HCT116 (cell line): Measurements from ENCODE around the gene FOXN3.

Experiments
- JUND ChIP-seq: IDR thresholded peaks from 2 replicates; pipeline ENCODE4 v1.6.1; 2012
- RAD21 ChIP-seq: IDR thresholded peaks from 2 replicates; pipeline ENCODE4 v1.6.1; 2012; ENCODE audit warnings: low read depth, mild to moderate bottlenecking
- SP1 ChIP-seq: IDR thresholded peaks from 2 replicates; pipeline ENCODE4 v1.6.1; 2012; ENCODE audit warnings: low read depth
- TF ChIP-seq, protein P1 (sequence below), 3 experiments: fragments of 200-600 bp in 1 of 3; sonication (generic) in 1 of 3; IDR thresholded peaks in 2 of 3; conservative IDR thresholded peaks in 1 of 3; 2 replicates each; pipeline ENCODE4 v1.5.1; 2012 to 2017; ENCODE audit warnings: low read depth in 2 of 3, low read length in 2 of 3, antibody characterized with exemption in 1 of 3, borderline replicate concordance in 1 of 3, control low read depth in 1 of 3, mild to moderate bottlenecking in 1 of 3, mixed read lengths in 1 of 3, mixed run types in 1 of 3, moderate library complexity in 1 of 3; ENCODE audit not compliant: insufficient read depth in 1 of 3

DNA sequence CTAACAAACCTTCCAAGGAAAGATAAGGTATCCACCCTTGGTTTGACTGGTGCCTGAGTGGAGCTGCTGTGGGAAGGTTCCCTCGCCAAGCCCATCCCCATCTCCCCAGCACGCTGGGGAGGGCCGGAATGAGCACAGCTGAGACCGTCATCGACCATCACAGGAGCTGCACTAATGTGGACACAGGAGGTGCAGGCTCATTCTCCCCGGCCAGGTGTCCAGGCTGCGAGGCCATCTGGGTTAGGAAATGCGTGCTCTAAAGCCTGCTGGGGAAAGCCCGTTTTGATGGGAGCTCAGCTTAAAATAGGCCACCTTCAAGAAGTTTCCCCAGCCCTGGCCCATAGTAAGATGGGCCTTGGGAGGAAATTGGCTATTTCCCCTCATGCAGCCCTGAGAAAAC, 35.2 kb upstream of the FOXN3 start:
- TF ChIP-seq SP1 (no peak), RAD21 (no peak), JUND (no peak)
- TF ChIP-seq, protein P1, sequence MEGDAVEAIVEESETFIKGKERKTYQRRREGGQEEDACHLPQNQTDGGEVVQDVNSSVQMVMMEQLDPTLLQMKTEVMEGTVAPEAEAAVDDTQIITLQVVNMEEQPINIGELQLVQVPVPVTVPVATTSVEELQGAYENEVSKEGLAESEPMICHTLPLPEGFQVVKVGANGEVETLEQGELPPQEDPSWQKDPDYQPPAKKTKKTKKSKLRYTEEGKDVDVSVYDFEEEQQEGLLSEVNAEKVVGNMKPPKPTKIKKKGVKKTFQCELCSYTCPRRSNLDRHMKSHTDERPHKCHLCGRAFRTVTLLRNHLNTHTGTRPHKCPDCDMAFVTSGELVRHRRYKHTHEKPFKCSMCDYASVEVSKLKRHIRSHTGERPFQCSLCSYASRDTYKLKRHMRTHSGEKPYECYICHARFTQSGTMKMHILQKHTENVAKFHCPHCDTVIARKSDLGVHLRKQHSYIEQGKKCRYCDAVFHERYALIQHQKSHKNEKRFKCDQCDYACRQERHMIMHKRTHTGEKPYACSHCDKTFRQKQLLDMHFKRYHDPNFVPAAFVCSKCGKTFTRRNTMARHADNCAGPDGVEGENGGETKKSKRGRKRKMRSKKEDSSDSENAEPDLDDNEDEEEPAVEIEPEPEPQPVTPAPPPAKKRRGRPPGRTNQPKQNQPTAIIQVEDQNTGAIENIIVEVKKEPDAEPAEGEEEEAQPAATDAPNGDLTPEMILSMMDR (IDR thresholded peaks at IDR 0.05 in 2 of 3, conservative IDR thresholded peaks at IDR 0.05 in 1 of 3; ENCODE audit: borderline replicate concordance in 1 of 3, insufficient read depth in 1 of 3, low read depth in 2 of 3, low read length in 2 of 3) = no peak
